Activated CD4-positive, CD25-positive, alpha-beta regulatory T cell treated with anti-CD3 and anti-CD28 coated beads, Interleukin-2, amount 50 U/mL, for 16 hours (primary cell): Measurements from ENCODE around the gene TSPAN3.

Experiments used
- DNase-seq: peaks from one replicate; pipeline ENCODE4 v3.0.0-alpha.2; 2020; ENCODE audit warnings: low read depth, low spot score

TSPAN3 gene

GRCh38 chr15:77053709-77054108 is 17.2 kb downstream of the TSPAN3 start:
- no peak for DNase-seq

- DNase-seq = no peak
Measured at GRCh38 chr15:77052556-77052955, 18.4 kb downstream of the TSPAN3 start.

GRCh38 chr15:77048135-77048876 is 22.6 kb downstream of the TSPAN3 start:
- no peak for DNase-seq

- DNase-seq = no peak
Measured at GRCh38 chr15:77046704-77047412, 24.1 kb downstream of the TSPAN3 start.

- no peak for DNase-seq
Measured at GRCh38 chr15:77045985-77046384, 24.9 kb downstream of the TSPAN3 start.

GRCh38 chr15:77044228-77045042 is 26.5 kb downstream of the TSPAN3 start:
- no peak for DNase-seq

GRCh38 chr15:77042955-77043920 is 27.7 kb downstream of the TSPAN3 start:
- DNase-seq = no peak

GRCh38 chr15:77042245-77042919 is 28.5 kb downstream of the TSPAN3 start:
- no peak for DNase-seq

GRCh38 chr15:77040673-77041072 is 30.2 kb downstream of the TSPAN3 start:
- no peak for DNase-seq

GRCh38 chr15:77039848-77040247 is 31.1 kb downstream of the TSPAN3 start:
- no peak for DNase-seq

- DNase-seq = no peak
Measured at GRCh38 chr15:77039217-77039533, 31.7 kb downstream of the TSPAN3 start.

- no peak for DNase-seq
Measured at GRCh38 chr15:77038312-77039216, 32.3 kb downstream of the TSPAN3 start.

GRCh38 chr15:77037388-77038209 is 33.3 kb downstream of the TSPAN3 start:
- DNase-seq = no peak

- DNase-seq = no peak
Measured at GRCh38 chr15:77036537-77037387, 34.1 kb downstream of the TSPAN3 start.

- no peak for DNase-seq
Measured at GRCh38 chr15:77035999-77036471, 34.9 kb downstream of the TSPAN3 start.

- DNase-seq = no peak
Measured at GRCh38 chr15:77035584-77035983, 35.3 kb downstream of the TSPAN3 start.

GRCh38 chr15:77034695-77035489 is 36.0 kb downstream of the TSPAN3 start:
- no peak for DNase-seq
